ENCODE results near the gene GARNL3.

DNA sequence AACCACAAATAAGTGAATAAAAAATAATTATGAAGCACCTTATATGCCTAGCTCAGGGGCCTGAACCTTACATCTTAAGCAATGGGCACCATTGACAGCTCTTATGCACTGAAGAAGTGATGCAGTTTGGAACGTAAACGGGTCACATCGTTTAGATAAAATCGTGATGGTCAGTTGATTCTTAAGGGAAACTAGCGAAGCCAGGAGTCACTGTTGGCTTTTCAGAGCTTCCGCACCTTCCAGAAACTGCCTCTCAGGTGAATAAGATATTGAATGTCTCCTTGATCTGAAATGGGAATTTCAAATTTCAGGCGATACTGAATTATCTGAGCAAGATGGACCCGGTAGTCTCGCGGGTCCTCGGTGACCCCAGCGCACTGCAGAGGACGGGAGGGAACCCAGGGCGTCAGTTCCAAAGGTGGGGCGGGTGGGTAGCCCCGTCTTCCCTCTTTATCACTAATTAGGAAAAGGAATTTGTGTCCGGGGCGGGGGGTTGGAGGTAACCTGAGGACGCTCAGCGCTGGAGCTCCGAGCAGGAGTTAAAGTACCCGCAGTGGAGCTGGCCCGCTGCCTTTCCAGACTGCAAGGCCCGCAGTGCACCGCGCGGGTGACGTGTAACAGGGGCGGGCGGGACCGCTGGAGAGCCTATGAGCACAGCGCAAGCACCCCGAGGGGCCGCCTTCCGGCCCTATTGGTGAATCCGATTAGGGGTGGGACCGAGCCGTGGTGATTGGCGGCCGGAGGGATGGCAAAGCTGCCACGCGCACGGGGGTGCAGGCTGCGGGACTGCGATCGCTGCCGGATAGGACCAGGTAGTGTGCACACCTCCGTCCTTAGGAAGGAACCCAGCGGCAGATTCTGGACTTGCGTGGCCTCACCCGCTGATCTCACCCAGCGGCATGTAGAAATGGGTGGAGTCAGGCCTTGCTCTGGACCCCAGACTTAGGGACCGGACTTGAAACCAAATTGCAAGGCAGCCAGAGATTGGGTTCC is 19.7 kb upstream of the GARNL3 start:
- TF ChIP-seq, protein P1, sequence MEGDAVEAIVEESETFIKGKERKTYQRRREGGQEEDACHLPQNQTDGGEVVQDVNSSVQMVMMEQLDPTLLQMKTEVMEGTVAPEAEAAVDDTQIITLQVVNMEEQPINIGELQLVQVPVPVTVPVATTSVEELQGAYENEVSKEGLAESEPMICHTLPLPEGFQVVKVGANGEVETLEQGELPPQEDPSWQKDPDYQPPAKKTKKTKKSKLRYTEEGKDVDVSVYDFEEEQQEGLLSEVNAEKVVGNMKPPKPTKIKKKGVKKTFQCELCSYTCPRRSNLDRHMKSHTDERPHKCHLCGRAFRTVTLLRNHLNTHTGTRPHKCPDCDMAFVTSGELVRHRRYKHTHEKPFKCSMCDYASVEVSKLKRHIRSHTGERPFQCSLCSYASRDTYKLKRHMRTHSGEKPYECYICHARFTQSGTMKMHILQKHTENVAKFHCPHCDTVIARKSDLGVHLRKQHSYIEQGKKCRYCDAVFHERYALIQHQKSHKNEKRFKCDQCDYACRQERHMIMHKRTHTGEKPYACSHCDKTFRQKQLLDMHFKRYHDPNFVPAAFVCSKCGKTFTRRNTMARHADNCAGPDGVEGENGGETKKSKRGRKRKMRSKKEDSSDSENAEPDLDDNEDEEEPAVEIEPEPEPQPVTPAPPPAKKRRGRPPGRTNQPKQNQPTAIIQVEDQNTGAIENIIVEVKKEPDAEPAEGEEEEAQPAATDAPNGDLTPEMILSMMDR (IDR thresholded peaks at IDR 0.05) = peak in 1 of 6 experiments; percentile 5
- TF ChIP-seq POLR2A (IDR thresholded peaks at IDR 0.05) = peak; percentile 22 to 63
